GM23338 (cell line): ENCODE results near the gene ECT2. TPM values are rescaled to one million over a fixed set of nuclear protein-coding genes. Genes with fewer than 3 reads are reported as not detected.

ENCODE experiments used
- CREB1 ChIP-seq: fragments of 250-450 bp; sonication (Bioruptor Pico); IDR thresholded peaks from 2 replicates; pipeline ENCODE4 v1.5.0; 2020; ENCODE audit warnings: low read depth, mild to moderate bottlenecking, moderate library complexity
- EZH2phosphoT487 ChIP-seq: fragments of 200-600 bp; sonication (generic); IDR thresholded peaks from one replicate; pipeline ENCODE4 v1.8.1; 2018; ENCODE audit warnings: antibody characterized with exemption; ENCODE audit not compliant: unreplicated experiment
- NANOG ChIP-seq: IDR thresholded peaks from 2 replicates; pipeline ENCODE4 v1.6.1; 2016; ENCODE audit warnings: antibody characterized with exemption, borderline replicate concordance
- ZNF114 ChIP-seq: fragments of 250-450 bp; sonication (Bioruptor Pico); IDR thresholded peaks from 2 replicates; pipeline ENCODE4 v1.5.0; 2020; ENCODE audit warnings: mild to moderate bottlenecking, moderate library complexity
- polyA plus RNA-seq: library from polyadenylated mRNA; unstranded; fragments of >200 nt; fragmentation: Nextera tagmentation; extraction: Ambion mirVana; gene quantifications from 2 replicates; pipeline ENCODE4 v1.2.1, GENCODE V29; 2016
- total RNA-seq: library from RNA; depleted of rRNA; stranded (reverse); fragments of >200 nt; shearing (Covaris generic); gene quantifications from 2 replicates; pipeline ENCODE4 v1.2.3, GENCODE V29; 2014
- TF ChIP-seq, protein P1 (sequence below): IDR thresholded peaks from one replicate; pipeline ENCODE4 v1.6.1; 2018; ENCODE audit warnings: antibody characterized with exemption; ENCODE audit not compliant: unreplicated experiment
- TF ChIP-seq, protein P2 (sequence below): fragments of 250-450 bp; sonication (Bioruptor Pico); IDR thresholded peaks from 2 replicates; pipeline ENCODE4 v1.5.0; 2020; ENCODE audit warnings: mild to moderate bottlenecking, moderate library complexity

ECT2 gene
- total and polyA plus RNA-seq, 2 experiments from 2014 or later = 102 to 111 TPM

DNA sequence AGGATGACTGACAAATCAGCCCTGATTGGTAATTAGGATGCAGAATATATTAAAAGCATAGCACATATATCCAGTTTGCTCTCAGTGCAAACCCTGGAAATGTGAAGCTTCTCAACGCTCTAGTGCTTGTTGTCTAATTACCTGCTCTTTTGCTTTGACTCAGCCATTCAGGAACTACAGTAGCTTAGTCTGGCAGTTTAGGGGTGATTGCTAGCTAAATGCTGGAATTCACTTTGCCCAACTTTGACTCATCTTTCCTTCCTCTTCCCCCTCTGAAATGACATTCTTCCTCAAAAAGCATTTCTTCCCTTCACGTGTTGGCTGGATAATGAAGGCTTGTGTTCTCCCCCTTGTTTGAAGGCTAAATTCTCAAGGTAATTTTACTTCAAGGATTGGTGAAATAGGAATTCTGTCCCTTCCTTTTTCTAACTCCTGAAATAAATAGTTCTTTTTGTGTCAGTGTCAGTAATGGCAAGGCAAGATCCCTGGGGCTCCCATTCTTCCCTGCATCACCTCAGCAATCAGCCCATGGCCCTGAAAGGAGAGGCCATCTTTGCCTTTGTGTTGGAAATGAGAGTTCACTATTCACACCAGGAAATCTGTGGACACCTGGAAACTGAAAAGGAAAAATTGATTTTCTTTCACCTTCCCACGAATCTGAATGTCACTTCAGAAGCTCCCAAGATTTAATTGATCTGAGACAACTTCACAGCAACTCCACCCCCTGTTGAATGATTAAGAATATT lies 103.6 kb downstream of the ECT2 start (continued):
- TF ChIP-seq, protein P1, sequence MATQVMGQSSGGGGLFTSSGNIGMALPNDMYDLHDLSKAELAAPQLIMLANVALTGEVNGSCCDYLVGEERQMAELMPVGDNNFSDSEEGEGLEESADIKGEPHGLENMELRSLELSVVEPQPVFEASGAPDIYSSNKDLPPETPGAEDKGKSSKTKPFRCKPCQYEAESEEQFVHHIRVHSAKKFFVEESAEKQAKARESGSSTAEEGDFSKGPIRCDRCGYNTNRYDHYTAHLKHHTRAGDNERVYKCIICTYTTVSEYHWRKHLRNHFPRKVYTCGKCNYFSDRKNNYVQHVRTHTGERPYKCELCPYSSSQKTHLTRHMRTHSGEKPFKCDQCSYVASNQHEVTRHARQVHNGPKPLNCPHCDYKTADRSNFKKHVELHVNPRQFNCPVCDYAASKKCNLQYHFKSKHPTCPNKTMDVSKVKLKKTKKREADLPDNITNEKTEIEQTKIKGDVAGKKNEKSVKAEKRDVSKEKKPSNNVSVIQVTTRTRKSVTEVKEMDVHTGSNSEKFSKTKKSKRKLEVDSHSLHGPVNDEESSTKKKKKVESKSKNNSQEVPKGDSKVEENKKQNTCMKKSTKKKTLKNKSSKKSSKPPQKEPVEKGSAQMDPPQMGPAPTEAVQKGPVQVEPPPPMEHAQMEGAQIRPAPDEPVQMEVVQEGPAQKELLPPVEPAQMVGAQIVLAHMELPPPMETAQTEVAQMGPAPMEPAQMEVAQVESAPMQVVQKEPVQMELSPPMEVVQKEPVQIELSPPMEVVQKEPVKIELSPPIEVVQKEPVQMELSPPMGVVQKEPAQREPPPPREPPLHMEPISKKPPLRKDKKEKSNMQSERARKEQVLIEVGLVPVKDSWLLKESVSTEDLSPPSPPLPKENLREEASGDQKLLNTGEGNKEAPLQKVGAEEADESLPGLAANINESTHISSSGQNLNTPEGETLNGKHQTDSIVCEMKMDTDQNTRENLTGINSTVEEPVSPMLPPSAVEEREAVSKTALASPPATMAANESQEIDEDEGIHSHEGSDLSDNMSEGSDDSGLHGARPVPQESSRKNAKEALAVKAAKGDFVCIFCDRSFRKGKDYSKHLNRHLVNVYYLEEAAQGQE = no peak
- no peak for TF ChIP-seq ZNF114 (CRISPR knock-in tag)
- no peak for TF ChIP-seq EZH2phosphoT487
- TF ChIP-seq NANOG = peak; percentile 82
- peak; percentile 18; the same call in 1 of the 2 replicates for TF ChIP-seq CREB1 (CRISPR knock-in tag)
- TF ChIP-seq, protein P2, sequence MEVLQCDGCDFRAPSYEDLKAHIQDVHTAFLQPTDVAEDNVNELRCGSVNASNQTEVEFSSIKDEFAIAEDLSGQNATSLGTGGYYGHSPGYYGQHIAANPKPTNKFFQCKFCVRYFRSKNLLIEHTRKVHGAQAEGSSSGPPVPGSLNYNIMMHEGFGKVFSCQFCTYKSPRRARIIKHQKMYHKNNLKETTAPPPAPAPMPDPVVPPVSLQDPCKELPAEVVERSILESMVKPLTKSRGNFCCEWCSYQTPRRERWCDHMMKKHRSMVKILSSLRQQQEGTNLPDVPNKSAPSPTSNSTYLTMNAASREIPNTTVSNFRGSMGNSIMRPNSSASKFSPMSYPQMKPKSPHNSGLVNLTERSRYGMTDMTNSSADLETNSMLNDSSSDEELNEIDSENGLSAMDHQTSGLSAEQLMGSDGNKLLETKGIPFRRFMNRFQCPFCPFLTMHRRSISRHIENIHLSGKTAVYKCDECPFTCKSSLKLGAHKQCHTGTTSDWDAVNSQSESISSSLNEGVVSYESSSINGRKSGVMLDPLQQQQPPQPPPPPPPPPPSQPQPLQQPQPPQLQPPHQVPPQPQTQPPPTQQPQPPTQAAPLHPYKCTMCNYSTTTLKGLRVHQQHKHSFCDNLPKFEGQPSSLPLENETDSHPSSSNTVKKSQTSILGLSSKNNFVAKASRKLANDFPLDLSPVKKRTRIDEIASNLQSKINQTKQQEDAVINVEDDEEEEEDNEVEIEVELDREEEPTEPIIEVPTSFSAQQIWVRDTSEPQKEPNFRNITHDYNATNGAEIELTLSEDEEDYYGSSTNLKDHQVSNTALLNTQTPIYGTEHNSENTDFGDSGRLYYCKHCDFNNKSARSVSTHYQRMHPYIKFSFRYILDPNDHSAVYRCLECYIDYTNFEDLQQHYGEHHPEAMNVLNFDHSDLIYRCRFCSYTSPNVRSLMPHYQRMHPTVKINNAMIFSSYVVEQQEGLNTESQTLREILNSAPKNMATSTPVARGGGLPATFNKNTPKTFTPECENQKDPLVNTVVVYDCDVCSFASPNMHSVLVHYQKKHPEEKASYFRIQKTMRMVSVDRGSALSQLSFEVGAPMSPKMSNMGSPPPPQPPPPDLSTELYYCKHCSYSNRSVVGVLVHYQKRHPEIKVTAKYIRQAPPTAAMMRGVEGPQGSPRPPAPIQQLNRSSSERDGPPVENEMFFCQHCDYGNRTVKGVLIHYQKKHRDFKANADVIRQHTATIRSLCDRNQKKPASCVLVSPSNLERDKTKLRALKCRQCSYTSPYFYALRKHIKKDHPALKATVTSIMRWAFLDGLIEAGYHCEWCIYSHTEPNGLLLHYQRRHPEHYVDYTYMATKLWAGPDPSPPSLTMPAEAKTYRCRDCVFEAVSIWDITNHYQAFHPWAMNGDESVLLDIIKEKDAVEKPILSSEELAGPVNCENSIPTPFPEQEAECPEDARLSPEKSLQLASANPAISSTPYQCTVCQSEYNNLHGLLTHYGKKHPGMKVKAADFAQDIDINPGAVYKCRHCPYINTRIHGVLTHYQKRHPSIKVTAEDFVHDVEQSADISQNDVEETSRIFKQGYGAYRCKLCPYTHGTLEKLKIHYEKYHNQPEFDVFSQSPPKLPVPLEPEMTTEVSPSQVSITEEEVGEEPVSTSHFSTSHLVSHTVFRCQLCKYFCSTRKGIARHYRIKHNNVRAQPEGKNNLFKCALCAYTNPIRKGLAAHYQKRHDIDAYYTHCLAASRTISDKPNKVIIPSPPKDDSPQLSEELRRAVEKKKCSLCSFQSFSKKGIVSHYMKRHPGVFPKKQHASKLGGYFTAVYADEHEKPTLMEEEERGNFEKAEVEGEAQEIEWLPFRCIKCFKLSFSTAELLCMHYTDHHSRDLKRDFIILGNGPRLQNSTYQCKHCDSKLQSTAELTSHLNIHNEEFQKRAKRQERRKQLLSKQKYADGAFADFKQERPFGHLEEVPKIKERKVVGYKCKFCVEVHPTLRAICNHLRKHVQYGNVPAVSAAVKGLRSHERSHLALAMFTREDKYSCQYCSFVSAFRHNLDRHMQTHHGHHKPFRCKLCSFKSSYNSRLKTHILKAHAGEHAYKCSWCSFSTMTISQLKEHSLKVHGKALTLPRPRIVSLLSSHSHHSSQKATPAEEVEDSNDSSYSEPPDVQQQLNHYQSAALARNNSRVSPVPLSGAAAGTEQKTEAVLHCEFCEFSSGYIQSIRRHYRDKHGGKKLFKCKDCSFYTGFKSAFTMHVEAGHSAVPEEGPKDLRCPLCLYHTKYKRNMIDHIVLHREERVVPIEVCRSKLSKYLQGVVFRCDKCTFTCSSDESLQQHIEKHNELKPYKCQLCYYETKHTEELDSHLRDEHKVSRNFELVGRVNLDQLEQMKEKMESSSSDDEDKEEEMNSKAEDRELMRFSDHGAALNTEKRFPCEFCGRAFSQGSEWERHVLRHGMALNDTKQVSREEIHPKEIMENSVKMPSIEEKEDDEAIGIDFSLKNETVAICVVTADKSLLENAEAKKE (CRISPR knock-in tag) = peak; percentile 60
